K562 (cell line): ENCODE results near the gene C1orf50. TPM values are rescaled to one million over a fixed set of nuclear protein-coding genes. Genes with fewer than 3 reads are reported as not detected.
"Not testable (repeated sequence)": the region's sequence is repeated elsewhere in the genome, so short reads cannot be mapped to it uniquely, and the experiment has no call there.

Experiments
- ATAC-seq: fragments of 200-7000 bp; cut with Tn5 transposase; 3 replicates; pipeline ENCODE4 v1.9.1; 2020; ENCODE audit warnings: moderate library complexity
- BruUV-seq: library from RNA; stranded (reverse); fragments of 400-500 nt; replicated peaks from 2 replicates; lab custom pipeline; 2021; lab: Mats Ljungman, UMichigan
- CTCF ChIA-PET: fragments of 300-600 bp; formaldehyde crosslinking; extraction: SDS; loops from one replicate; lab custom pipeline; 2021; ENCODE audit warnings: low intra/inter-chr PET ratio; lab: Yijun Ruan, JAX
- POLR2A ChIA-PET: fragments of 300-600, 350-650 bp; sonication (Branson Sonifier 250); formaldehyde crosslinking; extraction: SDS; loops from one replicate; lab custom pipeline; 2021; ENCODE audit warnings: antibody characterized with exemption, inconsistent platforms; lab: Yijun Ruan, JAX
- DNase-seq, 4 experiments: peaks; one replicate each; pipeline versions ENCODE4 v3.0.0 to v3.0.0-alpha.2; 2011 to 2018; ENCODE audit warnings: low spot score in 3 of 4, mixed read lengths in 3 of 4; ENCODE audit errors: extremely low read depth in 1 of 4
- FAIRE-seq: peaks from 2 replicates; lab custom pipeline; 2011; peaks lifted over from hg19 to GRCh38; lab: Jason Lieb, UNC
- H2AFZ ChIP-seq: 2 replicates; pipeline ENCODE4 v1.6.0; 2011; ENCODE audit warnings: low read depth, low read length, control low read depth, inconsistent platforms
- H3K27ac ChIP-seq: fragments of 200-600 bp; 3 replicates; pipeline ENCODE4 v1.8.0; 2011; ENCODE audit warnings: low read depth, mild to moderate bottlenecking, control low read depth, inconsistent platforms, low read length, moderate library complexity, mixed read lengths; ENCODE audit errors: extremely low read depth
- H3K27me3 ChIP-seq, 2 experiments: fragments of 300-600 bp in 1 of 2; 2 replicates in 1 of 2; 3 replicates in 1 of 2; pipeline versions ENCODE4 v1.6.0 to v1.8.0; 2011; ENCODE audit warnings: inconsistent platforms in 2 of 2, low read length in 2 of 2, mild to moderate bottlenecking in 1 of 2, mixed read lengths in 1 of 2, moderate library complexity in 1 of 2; ENCODE audit not compliant: control insufficient read depth in 2 of 2, insufficient read depth in 2 of 2
- H3K36me3 ChIP-seq: fragments of 300-600 bp; 3 replicates; pipeline ENCODE4 v1.8.0; 2011; ENCODE audit warnings: mild to moderate bottlenecking, low read length, inconsistent platforms; ENCODE audit not compliant: control insufficient read depth, insufficient read depth
- H3K4me1 ChIP-seq, 2 experiments: fragments of 200-600 bp in 1 of 2; replicated peaks in 1 of 2; 2 replicates in 1 of 2; 3 replicates in 1 of 2; pipeline versions ENCODE4 v1.5.1 to v1.8.0; 2011; ENCODE audit warnings: inconsistent platforms in 2 of 2, low read length in 2 of 2, mild to moderate bottlenecking in 1 of 2, mixed read lengths in 1 of 2, moderate library complexity in 1 of 2; ENCODE audit not compliant: control insufficient read depth in 2 of 2, insufficient read depth in 2 of 2
- H3K4me2 ChIP-seq: 2 replicates; pipeline ENCODE4 v1.6.1; 2011; ENCODE audit warnings: low read length, control low read depth, inconsistent platforms, mixed read lengths; ENCODE audit not compliant: insufficient read depth
- H3K4me3 ChIP-seq: fragments of 200-600 bp; sonication (generic), shearing (Covaris generic); 2 replicates; pipeline ENCODE4 v1.5.1; 2016; ENCODE audit warnings: control low read depth, inconsistent platforms
- H3K79me2 ChIP-seq: fragments of 200-600 bp; 3 replicates; pipeline ENCODE4 v1.8.0; 2011; ENCODE audit warnings: low read length, inconsistent platforms; ENCODE audit not compliant: control insufficient read depth, insufficient read depth
- H3K9ac ChIP-seq, 2 experiments: 2 replicates each; pipeline versions ENCODE4 v1.6.0 to v1.6.1; 2011; ENCODE audit warnings: low read depth in 2 of 2, low read length in 2 of 2, control low read depth in 1 of 2, inconsistent platforms in 1 of 2, mild to moderate bottlenecking in 1 of 2, mixed read lengths in 1 of 2; ENCODE audit not compliant: insufficient read depth in 1 of 2
- H3K9me1 ChIP-seq: one replicate; pipeline ENCODE4 v1.6.0; 2011; ENCODE audit warnings: inconsistent platforms, mild to moderate bottlenecking, low read length, moderate library complexity; ENCODE audit not compliant: control insufficient read depth, insufficient read depth
- H3K9me3 ChIP-seq: replicated peaks from 2 replicates; pipeline ENCODE4 v1.5.1; 2011; ENCODE audit warnings: low read depth, low read length, inconsistent platforms; ENCODE audit not compliant: control insufficient read depth, insufficient read depth
- H4K20me1 ChIP-seq: replicated peaks from 2 replicates; pipeline ENCODE4 v1.6.1; 2011; ENCODE audit warnings: low read length, inconsistent platforms, mixed read lengths; ENCODE audit not compliant: control insufficient read depth, insufficient read depth
- BRD9 ChIP-seq: fragments of 450-650 bp; IDR thresholded peaks from 2 replicates; pipeline ENCODE4 v1.6.1; 2018; ENCODE audit warnings: low read depth; ENCODE audit not compliant: partially characterized antibody
- ILK ChIP-seq: fragments of 450-650 bp; IDR thresholded peaks from 2 replicates; pipeline ENCODE4 v1.6.1; 2016; ENCODE audit warnings: missing genetic modification characterization, low read depth, mild to moderate bottlenecking, missing compliant biosample characterization, moderate library complexity, borderline replicate concordance
- RBM17 ChIP-seq: fragments of 200-400 bp; formaldehyde crosslinking; IDR thresholded peaks from 2 replicates; pipeline ENCODE4 v1.6.1; 2017; ENCODE audit warnings: low read depth, mild to moderate bottlenecking, low read length, borderline replicate concordance
- SMARCB1 ChIP-seq: IDR thresholded peaks from 2 replicates; pipeline ENCODE4 v1.6.1; 2011; ENCODE audit warnings: improper control_type of control experiment, low read depth; ENCODE audit not compliant: insufficient read length
- ZNF431 ChIP-seq: sonication (generic); formaldehyde crosslinking; IDR thresholded peaks from 2 replicates; pipeline ENCODE4 v1.8.0; 2022; ENCODE audit warnings: mild to moderate bottlenecking, missing genetic modification reagents
- ZNF592 ChIP-seq: fragments of 450-650 bp; IDR thresholded peaks from 2 replicates; pipeline ENCODE4 v1.6.1; 2017; ENCODE audit warnings: antibody characterized with exemption, mild to moderate bottlenecking
- WGBS: fragments of 100-300 bp; shearing (Covaris generic); methylation state at CpG from one replicate; pipeline ENCODE4 v1.1.6; 2016; ENCODE audit warnings: low coverage, mixed read lengths; ENCODE audit not compliant: insufficient coverage; ENCODE audit errors: missing lambda C conversion rate; 5-methylcytosine and 5-hydroxymethylcytosine counted together
- in situ Hi-C: fragments of 300-500 bp; cut with MboI; formaldehyde crosslinking; loops from 4 replicates; pipeline ENCODE4 v1.15.0; 2018; ENCODE audit warnings: inconsistent platforms, mixed read lengths
- intact Hi-C: fragments of 100-400 bp; cut with micrococcal nuclease; formaldehyde crosslinking; loops from 2 replicates; pipeline ENCODE4 v1.14.2; 2022
- polyA plus RNA-seq, 8 experiments: library from polyadenylated mRNA; depleted of rRNA in 4 of 8; stranded (reverse) in 5 of 8; unstranded in 3 of 8; fragments of >200 nt; fragmentation: Nextera tagmentation in 2 of 8; fragmentation: Illumina TruSeq in 1 of 8; extraction: Ambion mirVana in 2 of 8; extraction: Trizol in 1 of 8; gene quantifications; 2 replicates each; pipeline versions ENCODE4 v1.2.1 to v1.2.3, GENCODE V29; 2011 to 2014; ENCODE audit warnings: inconsistent platforms in 1 of 8, missing spikeins in 1 of 8
- total RNA-seq, 7 experiments: library from RNA; depleted of rRNA in 6 of 7; stranded (reverse); fragments of >200 nt in 6 of 7; fragmentation: Illumina TruSeq in 2 of 7; extraction: Trizol in 2 of 7; gene quantifications; 2 replicates each; pipeline versions ENCODE4 v1.2.1 to v1.2.3, GENCODE V29; 2011 to 2021; ENCODE audit warnings: low replicate concordance in 1 of 7
- TF ChIP-seq, protein P1 (sequence below): fragments of 450-650 bp; formaldehyde crosslinking; IDR thresholded peaks from 2 replicates; pipeline ENCODE4 v1.4.0; 2022; ENCODE audit warnings: missing genetic modification characterization

Gene C1orf50
- total and polyA plus RNA-seq, 9 of the 15 experiments (the other 6 are each of a cell fraction or from before 2014, with no cell fraction given): 0.55 to 13.9 (median 5.2) TPM

DNA sequence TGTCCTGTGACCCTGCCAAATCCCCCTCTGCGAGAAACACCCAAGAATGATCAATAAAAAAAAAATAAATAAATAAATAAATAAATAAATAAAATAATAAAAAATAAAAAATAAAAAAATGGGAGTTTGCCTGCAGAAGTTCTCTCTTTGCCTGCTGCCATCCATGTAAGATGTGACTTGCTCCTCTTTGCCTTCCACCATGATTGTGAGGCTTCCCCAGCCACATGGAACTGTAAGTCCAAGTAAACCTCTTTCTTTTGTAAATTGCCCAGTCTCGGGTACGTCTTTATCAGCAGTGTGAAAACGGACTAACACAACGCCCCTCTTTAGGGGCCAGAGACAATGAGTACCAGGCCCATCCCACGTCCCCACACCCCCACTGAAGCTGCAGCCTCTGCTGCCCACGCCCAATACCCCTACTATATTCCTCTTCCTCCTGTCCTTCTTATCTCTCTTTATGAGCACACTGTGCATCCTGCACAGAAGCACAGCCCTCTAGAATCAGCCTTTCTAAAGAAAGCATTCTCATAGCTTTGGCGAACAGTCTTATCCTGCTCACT lies 15.5 kb upstream of the C1orf50 start:
- H3K9ac ChIP-seq, H3K4me3 ChIP-seq, H2AFZ ChIP-seq, ATAC-seq: not testable (repeated sequence)
- peaks cover 12% of the 10 kb centered on the region for H3K9me1 ChIP-seq
- POLR2A ChIA-PET: interaction anchor here (1.2 to 1.7 kb wide), 3 partner anchors 8 to 14 kb away, joined by 3 to 5 read pairs (median 3); no protein-coding TSS in a partner anchor
- peak; percentile 95 for TF ChIP-seq ZNF431 (CRISPR knock-in tag)
- TF ChIP-seq, all 486 proteins: peak for 1; not testable (repeated sequence) for 485
- peaks cover 85% of the 10 kb centered on the region for H3K36me3 ChIP-seq
- H3K79me2 ChIP-seq, H3K9me3 ChIP-seq, DNase-seq, H3K4me2 ChIP-seq, H3K4me1 ChIP-seq, H3K27me3 ChIP-seq, FAIRE-seq, H3K27ac ChIP-seq, H4K20me1 ChIP-seq, BruUV-seq, intact Hi-C loops, in situ Hi-C loops, CTCF ChIA-PET: not testable (repeated sequence)
- WGBS: 94% methylated on average over 7 of the region's 8 CpGs

DNA sequence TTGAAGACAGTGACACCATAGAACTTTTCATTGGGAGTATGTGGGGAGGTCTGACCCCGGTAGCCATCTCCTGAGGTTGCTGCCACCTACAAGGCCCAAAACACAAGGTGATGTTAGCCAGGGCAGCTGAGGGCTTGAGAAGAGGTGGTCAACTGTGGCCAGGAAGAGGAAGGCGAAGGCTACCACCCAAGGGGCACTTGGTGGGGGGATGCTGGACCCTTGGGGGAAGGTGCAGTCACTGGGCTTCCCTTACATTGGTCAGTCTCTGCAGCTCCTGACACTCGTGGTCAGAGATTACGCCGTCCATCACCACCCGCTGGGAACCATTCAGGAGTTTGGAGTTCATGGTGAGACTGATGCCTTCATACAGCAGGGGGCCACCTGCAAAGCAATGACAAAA lies 14.8 kb upstream of the C1orf50 start:
- ChIA-PET POLR2A (interaction anchor here (0.6 to 1.7 kb wide), 5 partner anchors 9 to 82 kb away, joined by 3 to 5 read pairs (median 3); no protein-coding TSS in a partner anchor), CTCF (no interaction called here)
- ATAC-seq (no peak), DNase-seq (no peak), FAIRE-seq (no peak)
- TF ChIP-seq, protein P1, sequence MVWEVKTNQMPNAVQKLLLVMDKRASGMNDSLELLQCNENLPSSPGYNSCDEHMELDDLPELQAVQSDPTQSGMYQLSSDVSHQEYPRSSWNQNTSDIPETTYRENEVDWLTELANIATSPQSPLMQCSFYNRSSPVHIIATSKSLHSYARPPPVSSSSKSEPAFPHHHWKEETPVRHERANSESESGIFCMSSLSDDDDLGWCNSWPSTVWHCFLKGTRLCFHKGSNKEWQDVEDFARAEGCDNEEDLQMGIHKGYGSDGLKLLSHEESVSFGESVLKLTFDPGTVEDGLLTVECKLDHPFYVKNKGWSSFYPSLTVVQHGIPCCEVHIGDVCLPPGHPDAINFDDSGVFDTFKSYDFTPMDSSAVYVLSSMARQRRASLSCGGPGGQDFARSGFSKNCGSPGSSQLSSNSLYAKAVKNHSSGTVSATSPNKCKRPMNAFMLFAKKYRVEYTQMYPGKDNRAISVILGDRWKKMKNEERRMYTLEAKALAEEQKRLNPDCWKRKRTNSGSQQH: no peak
- TF ChIP-seq BRD9 (no peak), SMARCB1 (no peak), ILK (no peak), RBM17 (no peak), ZNF592 (no peak)
- no peak overlapping the region for H3K27ac ChIP-seq
- H3K79me2 ChIP-seq: no peaks in the 10 kb centered on the region
- H3K9me3 ChIP-seq: peaks cover 3% of the 10 kb centered on the region
- peaks cover 7% of the 10 kb centered on the region for H3K9me1 ChIP-seq
- 0 out of 2 replicates have a peak, but pooled peaks cover 4% of the 10 kb centered on the region for H4K20me1 ChIP-seq
- intact Hi-C loops: no loop called here
- BruUV-seq: no TSS peak
- H3K36me3 ChIP-seq: peaks cover 85% of the 10 kb centered on the region
- no peak overlapping the region for H3K4me2 ChIP-seq
- no peak overlapping the region for H3K4me3 ChIP-seq
- no peak overlapping the region for H2AFZ ChIP-seq
- no peaks in the 10 kb centered on the region for H3K27me3 ChIP-seq
- peaks cover 0 to 4% of the 10 kb centered on the region in 2 experiments; a peak in 3 of 5 replicates for H3K4me1 ChIP-seq
- whole genome bisulfite sequencing: 86% methylated on average over 6 of the region's 6 CpGs
- in situ Hi-C loops: no loop called here
- H3K9ac ChIP-seq: no peak overlapping the region
